HepG2 (cell line): ENCODE data around the gene PRR19. TPM values are rescaled to one million over a fixed set of nuclear protein-coding genes. Genes with fewer than 3 reads are reported as not detected.

Experiments used
- EHMT2 ChIP-seq: fragments of 200-600 bp; sonication (generic); IDR thresholded peaks from 2 replicates; pipeline ENCODE4 v1.7.0; 2017; ENCODE audit warnings: antibody characterized with exemption, low read depth, low read length, borderline replicate concordance
- HES4 ChIP-seq: sonication (generic); formaldehyde crosslinking; IDR thresholded peaks from 2 replicates; pipeline ENCODE4 v1.9.0; 2021; ENCODE audit warnings: mild to moderate bottlenecking, missing genetic modification reagents, borderline replicate concordance
- HNF1B ChIP-seq: sonication (generic); formaldehyde crosslinking; IDR thresholded peaks from 2 replicates; pipeline ENCODE4 v1.5.1; 2020; ENCODE audit warnings: mild to moderate bottlenecking, moderate library complexity, missing genetic modification reagents
- HOMEZ ChIP-seq: IDR thresholded peaks from 2 replicates; pipeline ENCODE4 v1.6.1; 2016; ENCODE audit warnings: low read depth
- MED8 ChIP-seq: sonication (generic); formaldehyde crosslinking; IDR thresholded peaks from 2 replicates; pipeline ENCODE4 v1.8.1; 2023; ENCODE audit warnings: mild to moderate bottlenecking, missing genetic modification reagents; ENCODE audit not compliant: insufficient replicate concordance
- NAIF1 ChIP-seq: sonication (generic); formaldehyde crosslinking; IDR thresholded peaks from 2 replicates; pipeline ENCODE4 v1.5.0; 2020; ENCODE audit warnings: mild to moderate bottlenecking, missing genetic modification reagents, borderline replicate concordance
- PAXIP1 ChIP-seq: sonication (generic); formaldehyde crosslinking; conservative IDR thresholded peaks from 2 replicates; pipeline ENCODE4 v1.4.0; 2020; ENCODE audit warnings: mild to moderate bottlenecking, missing genetic modification reagents, moderate library complexity
- PITX1 ChIP-seq: sonication (generic); formaldehyde crosslinking; IDR thresholded peaks from 2 replicates; pipeline ENCODE4 v1.5.1; 2020; ENCODE audit warnings: mild to moderate bottlenecking, missing genetic modification reagents
- STAG1 ChIP-seq: sonication (generic); formaldehyde crosslinking; IDR thresholded peaks from 2 replicates; pipeline ENCODE4 v1.4.0; 2020; ENCODE audit warnings: missing genetic modification reagents
- ZBTB38 ChIP-seq: sonication (generic); formaldehyde crosslinking; IDR thresholded peaks from 2 replicates; pipeline ENCODE4 v1.5.1; 2020; ENCODE audit warnings: mild to moderate bottlenecking, missing genetic modification reagents
- ZNF326 ChIP-seq: sonication (generic); formaldehyde crosslinking; IDR thresholded peaks from 2 replicates; pipeline ENCODE4 v1.4.0; 2020; ENCODE audit warnings: missing genetic modification reagents, borderline replicate concordance
- ZNF546 ChIP-seq: sonication (generic); formaldehyde crosslinking; conservative IDR thresholded peaks from 2 replicates; pipeline ENCODE4 v1.8.1; 2023; ENCODE audit warnings: mild to moderate bottlenecking, missing genetic modification reagents
- ZNF790 ChIP-seq: sonication (generic); formaldehyde crosslinking; IDR thresholded peaks from 2 replicates; pipeline ENCODE4 v1.8.0; 2022; ENCODE audit warnings: missing genetic modification reagents, mild to moderate bottlenecking, borderline replicate concordance
- ZNF816 ChIP-seq: sonication (generic); formaldehyde crosslinking; IDR thresholded peaks from 2 replicates; pipeline ENCODE4 v1.8.0; 2022; ENCODE audit warnings: missing genetic modification reagents, mild to moderate bottlenecking, borderline replicate concordance
- polyA plus RNA-seq, 8 experiments: library from polyadenylated mRNA; depleted of rRNA in 3 of 8; stranded (reverse) in 7 of 8; unstranded in 1 of 8; fragments of >200 nt; fragmentation: Illumina TruSeq in 4 of 8; extraction: Trizol in 4 of 8; gene quantifications; 2 replicates each; pipeline versions ENCODE4 v1.2.1 to v1.2.3, GENCODE V29; 2011 to 2016; ENCODE audit warnings: low read depth in 4 of 8, missing spikeins in 1 of 8, mixed read lengths in 1 of 8; ENCODE audit not compliant: insufficient read depth in 1 of 8
- total RNA-seq, 5 experiments: library from RNA; depleted of rRNA; stranded (reverse); fragments of >200 nt; fragmentation: Illumina TruSeq; extraction: Trizol; gene quantifications; 2 replicates each; pipeline ENCODE4 v1.2.3, GENCODE V29; 2016; ENCODE audit warnings: low read depth in 1 of 5
- TF ChIP-seq, protein P1 (sequence below), 2 experiments: sonication (generic) in 1 of 2; formaldehyde crosslinking in 1 of 2; IDR thresholded peaks; 2 replicates each; pipeline versions ENCODE4 v1.4.0 to v1.6.1; 2016 to 2020; ENCODE audit warnings: borderline replicate concordance in 1 of 2, low read depth in 1 of 2, mild to moderate bottlenecking in 1 of 2, missing genetic modification reagents in 1 of 2

Gene PRR19
- total and polyA plus RNA-seq, 2 of the 13 experiments (the other 11 are each of a cell fraction or from before 2014, with no cell fraction given): 0.21 to 0.33 TPM

GRCh38 chr19:42325308-42325895 is 23.5 kb downstream of the PRR19 start, which contains the start of gene MEGF8 (continued):
- TF ChIP-seq HNF1B: peak; percentile 77; the same call in 1 of the 2 replicates
- no peak; the same call in 1 of the 2 replicates for TF ChIP-seq PITX1 (CRISPR knock-in tag)
- TF ChIP-seq HES4 (CRISPR knock-in tag): no peak; the same call in 1 of the 2 replicates
- no peak for TF ChIP-seq ZNF816 (CRISPR knock-in tag)
- TF ChIP-seq, protein P1, sequence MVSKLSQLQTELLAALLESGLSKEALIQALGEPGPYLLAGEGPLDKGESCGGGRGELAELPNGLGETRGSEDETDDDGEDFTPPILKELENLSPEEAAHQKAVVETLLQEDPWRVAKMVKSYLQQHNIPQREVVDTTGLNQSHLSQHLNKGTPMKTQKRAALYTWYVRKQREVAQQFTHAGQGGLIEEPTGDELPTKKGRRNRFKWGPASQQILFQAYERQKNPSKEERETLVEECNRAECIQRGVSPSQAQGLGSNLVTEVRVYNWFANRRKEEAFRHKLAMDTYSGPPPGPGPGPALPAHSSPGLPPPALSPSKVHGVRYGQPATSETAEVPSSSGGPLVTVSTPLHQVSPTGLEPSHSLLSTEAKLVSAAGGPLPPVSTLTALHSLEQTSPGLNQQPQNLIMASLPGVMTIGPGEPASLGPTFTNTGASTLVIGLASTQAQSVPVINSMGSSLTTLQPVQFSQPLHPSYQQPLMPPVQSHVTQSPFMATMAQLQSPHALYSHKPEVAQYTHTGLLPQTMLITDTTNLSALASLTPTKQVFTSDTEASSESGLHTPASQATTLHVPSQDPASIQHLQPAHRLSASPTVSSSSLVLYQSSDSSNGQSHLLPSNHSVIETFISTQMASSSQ (IDR thresholded peaks at IDR 0.05; ENCODE audit: low read depth): no peak
- TF ChIP-seq, protein P1 (CRISPR knock-in tag; IDR thresholded peaks at IDR 0.05; ENCODE audit: borderline replicate concordance): peak; percentile 53
- TF ChIP-seq NAIF1 (CRISPR knock-in tag): peak; percentile 47; the same call in 1 of the 2 replicates
- no peak; the same call in 1 of the 2 replicates for TF ChIP-seq ZBTB38
- TF ChIP-seq STAG1 (CRISPR knock-in tag): no peak; the same call in 1 of the 2 replicates
- TF ChIP-seq PAXIP1: no peak; the same call in 1 of the 2 replicates
- TF ChIP-seq ZNF790 (CRISPR knock-in tag): no peak
- TF ChIP-seq HOMEZ (CRISPR knock-in tag): no peak
- no peak for TF ChIP-seq ZNF546 (CRISPR knock-in tag)
- no peak for TF ChIP-seq EHMT2
- TF ChIP-seq ZNF326: no peak
- no peak for TF ChIP-seq MED8 (CRISPR knock-in tag)
